GM19238 (cell line): Measurements from ENCODE around the gene MED8.

ENCODE experiments used
- DNase-seq: peaks from one replicate; pipeline ENCODE4 v3.0.0; 2011; ENCODE audit warnings: low spot score; ENCODE audit not compliant: insufficient read length

The MED8 gene

DNA sequence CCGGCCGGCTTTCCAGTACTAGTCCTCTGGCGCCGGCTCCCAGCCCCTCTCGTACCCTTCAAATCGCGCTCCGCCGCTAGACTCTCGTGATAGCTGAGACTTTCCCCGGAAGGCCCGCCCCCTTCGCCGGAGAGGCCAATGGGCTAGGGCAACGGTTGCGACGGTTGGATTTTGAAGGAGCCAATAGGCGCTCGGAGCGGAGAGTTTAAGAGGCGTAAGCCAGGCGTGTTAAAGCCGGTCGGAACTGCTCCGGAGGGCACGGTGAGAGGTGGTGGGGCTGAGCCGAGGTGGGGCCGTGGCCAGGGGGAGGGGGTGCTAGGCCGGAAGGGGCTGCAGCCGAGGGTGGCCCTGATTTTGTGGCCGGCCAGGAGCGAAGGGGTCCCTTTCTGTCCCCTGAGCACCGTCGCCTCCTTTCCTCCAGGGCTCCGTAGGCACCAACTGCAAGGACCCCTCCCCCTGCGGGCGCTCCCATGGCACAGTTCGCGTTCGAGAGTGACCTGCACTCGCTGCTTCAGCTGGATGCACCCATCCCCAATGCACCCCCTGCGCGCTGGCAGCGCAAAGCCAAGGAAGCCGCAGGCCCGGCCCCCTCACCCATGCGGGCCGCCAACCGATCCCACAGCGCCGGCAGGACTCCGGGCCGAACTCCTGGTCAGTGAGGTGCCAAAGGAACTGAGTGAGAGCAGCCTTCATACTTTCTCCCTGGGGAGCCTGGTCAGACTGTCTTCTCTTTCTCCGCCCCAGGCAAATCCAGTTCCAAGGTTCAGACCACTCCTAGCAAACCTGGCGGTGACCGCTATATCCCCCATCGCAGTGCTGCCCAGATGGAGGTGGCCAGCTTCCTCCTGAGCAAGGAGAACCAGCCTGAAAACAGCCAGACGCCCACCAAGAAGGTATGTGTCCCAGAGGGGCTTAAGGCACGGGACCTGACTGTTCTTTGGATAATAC, 30.6 kb downstream of the MED8 start, which contains the start of gene CDC20:
Gene CDC20 (plus strand): TSS at position 236 of the 948 bp plus-strand sequence. CDS start 235 bp downstream, at position 471.
- DNase-seq, result peak; percentile 89

GRCh38 chr1:43358121-43358745, 31.4 kb downstream of the MED8 start:
- DNase-seq, result peak; percentile 40

- DNase-seq, result no peak
Measured at GRCh38 chr1:43357251-43357650, 32.3 kb downstream of the MED8 start.

GRCh38 chr1:43354936-43355335, 34.7 kb downstream of the MED8 start:
- no peak for DNase-seq

DNA sequence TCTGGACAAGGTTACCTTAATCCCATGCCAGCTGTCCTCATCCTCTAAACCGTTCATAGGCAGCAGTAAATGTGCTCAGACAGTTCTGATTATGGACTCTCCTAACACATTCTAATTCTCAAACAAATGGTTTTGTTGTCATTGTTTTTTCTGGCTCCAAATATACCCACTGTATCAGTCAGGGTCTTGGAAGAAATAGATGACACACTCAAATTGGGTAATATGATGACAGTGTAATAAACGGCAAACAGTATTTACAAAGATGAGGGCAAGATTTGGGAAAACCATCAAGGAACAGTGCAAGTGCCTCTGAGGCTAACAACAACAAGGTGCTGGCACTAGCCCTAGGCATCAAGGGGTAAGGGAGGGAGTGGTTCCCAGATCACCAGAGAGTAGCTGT, 35.1 kb downstream of the MED8 start:
- no peak for DNase-seq

GRCh38 chr1:43352881-43353280, 36.7 kb downstream of the MED8 start:
- no peak for DNase-seq

GRCh38 chr1:43352351-43352705, 37.3 kb downstream of the MED8 start:
- DNase-seq, result no peak

GRCh38 chr1:43351421-43352350, 37.9 kb downstream of the MED8 start:
- DNase-seq, result no peak

GRCh38 chr1:43350976-43351375, 38.6 kb downstream of the MED8 start:
- DNase-seq, result no peak

- DNase-seq, result no peak
Measured at GRCh38 chr1:43349594-43350306, 39.9 kb downstream of the MED8 start.

DNA sequence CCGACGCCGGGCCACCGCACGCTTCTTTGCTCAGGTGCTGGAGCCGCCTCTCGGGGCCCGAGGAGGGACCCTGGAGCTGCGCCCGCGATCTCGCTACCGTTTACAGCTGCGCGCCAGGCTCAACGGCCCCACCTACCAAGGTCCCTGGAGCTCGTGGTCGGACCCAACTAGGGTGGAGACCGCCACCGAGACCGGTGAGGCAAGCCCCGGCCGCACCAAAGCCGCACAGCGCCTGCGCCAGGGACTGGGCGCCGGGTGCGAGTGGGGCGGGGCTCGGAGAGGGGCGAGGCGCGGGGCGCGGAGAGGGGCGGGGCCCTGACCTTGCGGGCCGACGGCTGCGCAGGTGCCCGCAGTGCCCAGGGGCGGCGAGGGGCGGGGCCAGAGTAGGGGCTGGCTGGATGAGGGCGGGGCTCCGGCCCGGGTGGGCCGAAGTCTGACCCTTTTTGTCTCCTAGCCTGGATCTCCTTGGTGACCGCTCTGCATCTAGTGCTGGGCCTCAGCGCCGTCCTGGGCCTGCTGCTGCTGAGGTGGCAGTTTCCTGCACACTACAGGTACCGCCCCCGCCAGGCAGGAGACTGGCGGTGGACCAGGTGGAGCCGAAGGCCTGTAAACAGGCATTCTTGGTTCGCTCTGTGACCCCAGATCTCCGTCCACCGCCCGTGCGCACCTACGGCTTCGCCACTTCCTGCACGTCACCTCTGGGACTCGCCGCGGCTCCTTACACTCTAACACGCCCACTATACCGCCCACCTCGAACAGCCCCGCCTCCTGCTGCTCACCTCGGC, 40.6 kb downstream of the MED8 start:
- peak; percentile 35 for DNase-seq

GRCh38 chr1:43348343-43348808, 41.2 kb downstream of the MED8 start:
- DNase-seq, result no peak

- no peak for DNase-seq
Measured at GRCh38 chr1:43346636-43347035, 43.0 kb downstream of the MED8 start.

- no peak for DNase-seq
Measured at GRCh38 chr1:43345120-43345519, 44.5 kb downstream of the MED8 start.

DNA sequence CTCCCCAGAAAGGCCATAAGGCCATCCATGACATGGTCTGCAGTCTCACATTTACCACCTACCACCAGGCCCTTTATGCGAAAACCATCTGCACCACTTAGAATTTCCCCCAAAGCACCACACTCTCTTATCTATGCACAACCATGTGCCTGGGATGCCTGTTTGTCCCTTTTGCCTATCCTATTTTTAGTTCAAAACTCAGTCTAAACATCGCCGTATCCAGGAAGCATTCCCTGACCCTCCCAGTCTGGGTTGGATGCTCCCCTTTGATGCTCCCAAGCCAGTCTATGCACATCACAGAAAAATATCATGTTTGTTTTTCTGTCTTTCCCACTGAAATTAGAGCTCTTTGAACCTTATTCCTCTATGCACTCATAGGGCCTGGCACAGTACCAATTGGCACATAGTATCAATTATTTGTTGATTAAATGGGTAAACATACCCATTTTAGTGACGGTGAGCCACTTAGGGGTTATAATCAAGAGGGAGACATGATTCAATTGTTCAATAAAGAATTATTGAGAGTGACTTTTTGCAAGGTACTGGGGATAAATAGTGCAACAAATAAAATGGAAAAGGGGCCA, 45.2 kb downstream of the MED8 start:
- DNase-seq, result no peak

- no peak for DNase-seq
Measured at GRCh38 chr1:43340559-43340958, 49.0 kb downstream of the MED8 start.

DNA sequence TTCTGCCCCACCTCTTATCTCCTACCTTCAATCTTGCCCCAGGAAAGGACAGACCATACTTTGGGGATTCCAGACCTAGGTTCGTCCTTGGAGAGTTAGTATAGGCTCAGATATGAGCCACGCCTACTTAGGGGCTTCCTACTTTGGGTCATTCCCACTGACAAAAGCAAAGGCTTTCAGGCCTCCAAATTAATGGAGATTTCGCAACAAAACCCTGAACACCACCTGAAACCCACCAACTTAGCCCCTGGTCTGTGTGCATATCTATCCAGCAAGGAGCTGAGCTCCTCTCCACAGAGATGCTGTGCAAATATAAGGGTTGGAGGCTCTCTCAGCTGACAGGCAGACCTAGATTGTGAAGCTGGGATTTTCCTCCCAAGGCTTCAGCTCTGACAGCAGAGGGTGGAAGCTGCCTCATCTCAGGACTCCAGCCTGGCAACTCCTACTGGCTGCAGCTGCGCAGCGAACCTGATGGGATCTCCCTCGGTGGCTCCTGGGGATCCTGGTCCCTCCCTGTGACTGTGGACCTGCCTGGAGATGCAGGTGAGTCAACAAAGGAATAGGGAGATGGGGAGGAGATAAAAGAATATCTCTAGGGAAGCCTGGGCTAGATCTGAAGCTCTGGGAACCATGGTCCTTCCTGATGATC, 49.9 kb downstream of the MED8 start:
- no peak for DNase-seq

DNA sequence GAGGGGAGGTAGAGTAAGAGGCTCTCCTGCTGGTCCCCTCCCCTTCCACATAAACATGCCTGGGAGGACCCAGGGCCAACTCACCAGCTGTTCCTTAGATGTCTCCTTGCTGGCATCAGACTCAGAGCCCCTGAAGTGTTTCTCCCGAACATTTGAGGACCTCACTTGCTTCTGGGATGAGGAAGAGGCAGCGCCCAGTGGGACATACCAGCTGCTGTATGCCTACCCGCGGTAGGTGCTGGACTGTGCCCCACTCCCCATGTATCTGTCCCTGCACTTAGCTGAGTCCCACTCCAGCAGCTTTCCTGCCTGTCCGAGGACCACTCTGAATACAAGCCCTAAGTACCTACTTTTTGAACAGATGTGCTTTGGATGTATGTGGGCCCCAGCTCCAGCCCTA, 51.6 kb downstream of the MED8 start:
- DNase-seq, result no peak

- DNase-seq, result no peak
Measured at GRCh38 chr1:43337588-43337987, 52.0 kb downstream of the MED8 start, which contains the start of gene MPL. Gene MPL (plus strand): TSS chr1:43337818. CDS start chr1:43337849, 31 bp downstream.
